CD4-positive, alpha-beta T cell treated with Interleukin-17A for 4 hours (primary cell): Measurements from ENCODE around the gene GPRC5B.

Experiments used
- DNase-seq: peaks from one replicate; pipeline ENCODE4 v3.0.0-alpha.2; 2020; ENCODE audit warnings: mixed read lengths

The GPRC5B gene

GRCh38 chr16:19842426-19843157, 42.1 kb downstream of the GPRC5B start:
- no peak for DNase-seq

GRCh38 chr16:19841184-19841583, 43.5 kb downstream of the GPRC5B start:
- no peak for DNase-seq

- no peak for DNase-seq
These were observed 44.0 kb downstream of the GPRC5B start for GRCh38 chr16:19840524-19841110.

- no peak for DNase-seq
These were observed 46.5 kb downstream of the GPRC5B start for GRCh38 chr16:19837984-19838707.

GRCh38 chr16:19837331-19837980, 47.2 kb downstream of the GPRC5B start:
- no peak for DNase-seq

GRCh38 chr16:19835968-19836421, 48.7 kb downstream of the GPRC5B start:
- no peak for DNase-seq

GRCh38 chr16:19835196-19835595, 49.5 kb downstream of the GPRC5B start:
- no peak for DNase-seq

- DNase-seq = no peak
These were observed 51.1 kb downstream of the GPRC5B start for GRCh38 chr16:19833581-19833980.

- DNase-seq = no peak
These were observed 51.5 kb downstream of the GPRC5B start for GRCh38 chr16:19833176-19833575.

- no peak for DNase-seq
These were observed 53.0 kb downstream of the GPRC5B start for GRCh38 chr16:19831678-19832077.

- no peak for DNase-seq
These were observed 53.6 kb downstream of the GPRC5B start for GRCh38 chr16:19830902-19831560.

GRCh38 chr16:19829844-19830692, 54.6 kb downstream of the GPRC5B start:
- no peak for DNase-seq

- no peak for DNase-seq
These were observed 60.4 kb downstream of the GPRC5B start for GRCh38 chr16:19824216-19824615.

- no peak for DNase-seq
These were observed 61.3 kb downstream of the GPRC5B start for GRCh38 chr16:19823322-19823721.

- no peak for DNase-seq
These were observed 62.1 kb downstream of the GPRC5B start for GRCh38 chr16:19822533-19822932.

- no peak for DNase-seq
These were observed 66.8 kb downstream of the GPRC5B start for GRCh38 chr16:19817875-19818274.

GRCh38 chr16:19817122-19817521, 67.5 kb downstream of the GPRC5B start:
- DNase-seq = no peak

GRCh38 chr16:19815418-19815817, 69.2 kb downstream of the GPRC5B start:
- DNase-seq = no peak

- no peak for DNase-seq
These were observed 71.7 kb downstream of the GPRC5B start for GRCh38 chr16:19812986-19813385.

GRCh38 chr16:19810817-19811731, 73.6 kb downstream of the GPRC5B start:
- no peak for DNase-seq

- no peak for DNase-seq
These were observed 75.0 kb downstream of the GPRC5B start for GRCh38 chr16:19809693-19810092.
